SU-DHL-6 (cell line): Measurements from ENCODE around the gene ADK.

ENCODE experiments used
- H2AFZ ChIP-seq: fragments of 200-600 bp; sonication (generic); 2 replicates; pipeline ENCODE4 v1.6.1; 2014; ENCODE audit warnings: low read depth, mild to moderate bottlenecking, moderate library complexity, mixed read lengths, antibody characterized with exemption, low read length; ENCODE audit not compliant: severe bottlenecking
- H3F3A ChIP-seq: fragments of 200-600 bp; shearing (Covaris generic); 2 replicates; pipeline ENCODE4 v1.6.0; 2016; ENCODE audit warnings: antibody characterized with exemption, mild to moderate bottlenecking; ENCODE audit not compliant: insufficient read depth
- H3K27ac ChIP-seq: fragments of 200-600 bp; sonication (generic); 2 replicates; pipeline ENCODE4 v1.5.1; 2016; ENCODE audit warnings: low read depth, mild to moderate bottlenecking, low read length, moderate library complexity, mixed read lengths
- H3K27me3 ChIP-seq: fragments of 200-600 bp; sonication (generic), shearing (Covaris generic); 2 replicates; pipeline ENCODE4 v1.6.0; 2014; ENCODE audit warnings: mild to moderate bottlenecking, low read length
- H3K36me3 ChIP-seq: fragments of 200-600 bp; sonication (generic); 2 replicates; pipeline ENCODE4 v1.6.1; 2014; ENCODE audit warnings: mild to moderate bottlenecking, low read length, mixed read lengths
- H3K4me2 ChIP-seq: fragments of 300-600, 200-600 bp; shearing (Covaris generic), sonication (generic); 2 replicates; pipeline ENCODE4 v1.6.0; 2014; ENCODE audit warnings: low read length, low read depth, mild to moderate bottlenecking; ENCODE audit not compliant: poor library complexity, severe bottlenecking
- H3K4me3 ChIP-seq: fragments of 200-600 bp; sonication (generic); 2 replicates; pipeline ENCODE4 v1.5.1; 2014; ENCODE audit warnings: antibody characterized with exemption, low read length, mild to moderate bottlenecking, mixed read lengths; ENCODE audit not compliant: insufficient read depth, poor library complexity, severe bottlenecking
- H3K79me2 ChIP-seq: fragments of 200-600 bp; sonication (generic); 2 replicates; pipeline ENCODE4 v1.6.1; 2014; ENCODE audit warnings: mild to moderate bottlenecking, low read length, moderate library complexity; ENCODE audit not compliant: insufficient read depth
- H3K9ac ChIP-seq: fragments of 200-600 bp; sonication (generic); 2 replicates; pipeline ENCODE4 v1.7.0; 2014; ENCODE audit warnings: mild to moderate bottlenecking, low read length
- H3K9me2 ChIP-seq: fragments of 200-600 bp; sonication (generic); replicated peaks from 2 replicates; pipeline ENCODE4 v1.6.1; 2014; ENCODE audit warnings: low read length; ENCODE audit not compliant: insufficient read depth
- H3K9me3 ChIP-seq: fragments of 200-600 bp; sonication (generic); 2 replicates; pipeline ENCODE4 v1.6.1; 2014; ENCODE audit warnings: low read length, mixed read lengths; ENCODE audit not compliant: insufficient read depth
- H4K20me1 ChIP-seq: fragments of 200-600 bp; sonication (generic); 2 replicates; pipeline ENCODE4 v1.6.1; 2014; ENCODE audit warnings: low read depth, mild to moderate bottlenecking, antibody characterized with exemption, low read length, moderate library complexity, mixed read lengths
- EZH2phosphoT487 ChIP-seq: fragments of 200-600 bp; sonication (generic), shearing (Covaris generic); conservative IDR thresholded peaks from 2 replicates; pipeline ENCODE4 v1.6.1; 2018; ENCODE audit warnings: mild to moderate bottlenecking, antibody characterized with exemption, low read length, moderate library complexity, mixed read lengths
- TF ChIP-seq, protein P1 (sequence below): fragments of 200-600 bp; sonication (generic); IDR thresholded peaks from one replicate; pipeline ENCODE4 v1.5.1; 2017; ENCODE audit warnings: antibody characterized with exemption, mild to moderate bottlenecking, low read length, moderate library complexity; ENCODE audit not compliant: insufficient read depth, poor library complexity, severe bottlenecking

The ADK gene

DNA sequence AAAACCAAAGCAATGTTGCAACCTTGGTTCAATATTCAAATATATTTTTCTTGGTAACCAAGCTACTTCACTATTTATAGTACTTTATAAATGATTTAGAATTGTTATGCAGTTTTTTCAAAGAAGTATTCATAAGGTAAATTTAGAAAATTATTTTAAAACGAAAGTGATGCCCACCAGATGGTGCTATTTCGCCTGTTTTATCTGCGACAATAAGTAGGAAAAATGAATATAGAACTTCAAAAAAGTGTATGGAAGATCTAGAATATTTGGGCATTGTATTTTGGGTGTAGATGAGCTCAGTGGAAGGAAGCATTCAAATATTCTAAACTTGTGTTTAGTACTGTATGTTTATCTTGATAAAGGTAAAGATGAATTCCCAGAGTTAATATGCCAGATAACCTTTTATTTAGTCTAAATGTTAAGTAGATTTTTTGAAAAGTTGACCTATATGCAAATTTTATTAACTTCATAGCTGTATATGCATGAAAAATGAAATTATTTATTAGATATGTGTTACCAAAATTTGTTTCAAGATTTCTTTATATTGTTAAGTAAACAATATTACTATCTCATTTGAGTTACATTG, 93.2 kb downstream of the ADK start:
- peaks cover 6% of the 10 kb centered on the region; the same call in 1 of the 2 replicates for H3F3A ChIP-seq
- no peaks in the 10 kb centered on the region for H4K20me1 ChIP-seq
- no peaks in the 10 kb centered on the region for H3K9me2 ChIP-seq
- no peak overlapping the region for H3K4me3 ChIP-seq
- no peaks in the 10 kb centered on the region for H3K9me3 ChIP-seq
- H3K9ac ChIP-seq, result no peak overlapping the region
- H3K36me3 ChIP-seq, result 0 out of 2 replicates have a peak, but pooled peaks cover 3% of the 10 kb centered on the region
- H3K79me2 ChIP-seq, result no peaks in the 10 kb centered on the region
- H3K4me2 ChIP-seq, result no peak overlapping the region
- no peak overlapping the region for H2AFZ ChIP-seq
- no peaks in the 10 kb centered on the region for H3K27me3 ChIP-seq
- TF ChIP-seq, protein P1, sequence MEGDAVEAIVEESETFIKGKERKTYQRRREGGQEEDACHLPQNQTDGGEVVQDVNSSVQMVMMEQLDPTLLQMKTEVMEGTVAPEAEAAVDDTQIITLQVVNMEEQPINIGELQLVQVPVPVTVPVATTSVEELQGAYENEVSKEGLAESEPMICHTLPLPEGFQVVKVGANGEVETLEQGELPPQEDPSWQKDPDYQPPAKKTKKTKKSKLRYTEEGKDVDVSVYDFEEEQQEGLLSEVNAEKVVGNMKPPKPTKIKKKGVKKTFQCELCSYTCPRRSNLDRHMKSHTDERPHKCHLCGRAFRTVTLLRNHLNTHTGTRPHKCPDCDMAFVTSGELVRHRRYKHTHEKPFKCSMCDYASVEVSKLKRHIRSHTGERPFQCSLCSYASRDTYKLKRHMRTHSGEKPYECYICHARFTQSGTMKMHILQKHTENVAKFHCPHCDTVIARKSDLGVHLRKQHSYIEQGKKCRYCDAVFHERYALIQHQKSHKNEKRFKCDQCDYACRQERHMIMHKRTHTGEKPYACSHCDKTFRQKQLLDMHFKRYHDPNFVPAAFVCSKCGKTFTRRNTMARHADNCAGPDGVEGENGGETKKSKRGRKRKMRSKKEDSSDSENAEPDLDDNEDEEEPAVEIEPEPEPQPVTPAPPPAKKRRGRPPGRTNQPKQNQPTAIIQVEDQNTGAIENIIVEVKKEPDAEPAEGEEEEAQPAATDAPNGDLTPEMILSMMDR, result peak; percentile 56
- TF ChIP-seq EZH2phosphoT487, result no peak
- no peak overlapping the region for H3K27ac ChIP-seq

DNA sequence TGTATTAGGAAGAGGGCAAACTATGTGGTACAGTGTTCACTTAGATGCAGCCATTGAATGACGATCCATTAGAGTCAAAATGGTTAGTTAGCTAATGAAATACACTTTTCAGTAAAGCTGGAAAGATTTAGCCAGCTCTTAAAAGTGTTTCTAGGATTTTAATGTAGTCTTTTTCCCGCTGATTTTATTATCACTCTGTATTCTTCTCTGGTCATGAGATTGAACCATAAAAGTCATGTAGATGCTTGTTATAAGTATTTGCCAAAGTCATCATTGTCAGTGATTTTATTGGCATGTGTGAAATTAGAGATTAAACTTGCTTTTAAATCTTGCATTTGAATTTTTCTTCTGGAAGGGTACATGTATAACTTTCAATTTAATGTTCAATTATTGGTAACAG, 93.8 kb downstream of the ADK start:
- Histone ChIP-seq H3K79me2 (no peaks in the 10 kb centered on the region), H3K27ac (no peak overlapping the region)

DNA sequence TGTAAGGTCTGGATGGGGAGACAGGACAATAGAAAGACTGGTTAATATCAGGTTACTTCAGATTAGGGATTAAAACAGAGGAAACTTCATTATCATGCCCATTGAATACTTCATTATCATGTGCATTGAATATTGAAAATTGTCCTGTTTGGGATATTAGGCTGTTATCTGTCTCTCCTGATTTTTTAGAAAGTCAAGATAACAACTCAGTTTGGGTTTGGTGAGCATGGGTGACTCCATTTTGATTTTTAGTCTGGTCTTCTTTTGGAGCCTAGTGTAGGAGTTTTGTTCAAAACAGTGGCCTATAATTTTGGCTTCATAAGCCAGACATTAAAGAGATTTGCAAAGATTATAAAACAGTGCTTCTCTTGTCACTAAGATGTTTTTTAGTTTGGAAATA, 95.5 kb downstream of the ADK start:
- Histone ChIP-seq H3K36me3 (0 out of 2 replicates have a peak, but pooled peaks cover 3% of the 10 kb centered on the region), H3K79me2 (no peaks in the 10 kb centered on the region), H3K9me3 (no peaks in the 10 kb centered on the region), H3K9ac (no peak overlapping the region), H3K4me2 (no peak overlapping the region), H4K20me1 (no peaks in the 10 kb centered on the region), H3K27me3 (no peaks in the 10 kb centered on the region), H2AFZ (no peak overlapping the region), H3K27ac (no peak overlapping the region), H3F3A (peaks cover 6% of the 10 kb centered on the region; the same call in 1 of the 2 replicates), H3K4me3 (no peak overlapping the region), H3K9me2 (no peaks in the 10 kb centered on the region)
- TF ChIP-seq, protein P1, result no peak
- no peak for TF ChIP-seq EZH2phosphoT487

More for the DNA sequence above, 93.8 kb downstream of the ADK start:
- H4K20me1 ChIP-seq, result no peaks in the 10 kb centered on the region
- no peak overlapping the region for H3K4me3 ChIP-seq
- peaks cover 6% of the 10 kb centered on the region; the same call in 1 of the 2 replicates for H3F3A ChIP-seq
- 0 out of 2 replicates have a peak, but pooled peaks cover 3% of the 10 kb centered on the region for H3K36me3 ChIP-seq
- no peak overlapping the region for H2AFZ ChIP-seq
- H3K9me2 ChIP-seq, result no peaks in the 10 kb centered on the region
- H3K9ac ChIP-seq, result no peak overlapping the region
- H3K4me2 ChIP-seq, result no peak overlapping the region
- TF ChIP-seq EZH2phosphoT487, result no peak
- TF ChIP-seq, protein P1, result no peak
- H3K9me3 ChIP-seq, result no peaks in the 10 kb centered on the region
- H3K27me3 ChIP-seq, result no peaks in the 10 kb centered on the region
